PFSK-1 (cell line): ENCODE results near the gene NXPH4.

Experiments used
- FOXP2 ChIP-seq: optimal IDR thresholded peaks from 2 replicates; pipeline ENCODE3; 2011; ENCODE audit warnings: borderline replicate concordance, control low read depth, inconsistent platforms; ENCODE audit not compliant: insufficient read depth; ENCODE audit errors: extremely low read length, extremely low read depth
- POLR2AphosphoS5 ChIP-seq: IDR thresholded peaks from 2 replicates; pipeline ENCODE4 v1.6.1; 2012; ENCODE audit warnings: low read depth, mild to moderate bottlenecking, control low read depth, low read length, moderate library complexity
- REST ChIP-seq, 2 experiments: IDR thresholded peaks; 2 replicates each; pipeline versions ENCODE4 v1.6.1 to v1.8.0; 2011 to 2012; ENCODE audit warnings: low read depth in 2 of 2, low read length in 2 of 2, control low read depth in 1 of 2, inconsistent platforms in 1 of 2, mild to moderate bottlenecking in 1 of 2, moderate library complexity in 1 of 2; ENCODE audit not compliant: insufficient read depth in 1 of 2
- SIN3A ChIP-seq: IDR thresholded peaks from 2 replicates; pipeline ENCODE4 v1.6.1; 2012; ENCODE audit warnings: mild to moderate bottlenecking, low read length, moderate library complexity, borderline replicate concordance; ENCODE audit not compliant: insufficient read depth
- TAF1 ChIP-seq: IDR thresholded peaks from 2 replicates; pipeline ENCODE4 v1.6.1; 2012; ENCODE audit warnings: low read length, control low read depth, borderline replicate concordance; ENCODE audit not compliant: insufficient read depth

Gene NXPH4

DNA sequence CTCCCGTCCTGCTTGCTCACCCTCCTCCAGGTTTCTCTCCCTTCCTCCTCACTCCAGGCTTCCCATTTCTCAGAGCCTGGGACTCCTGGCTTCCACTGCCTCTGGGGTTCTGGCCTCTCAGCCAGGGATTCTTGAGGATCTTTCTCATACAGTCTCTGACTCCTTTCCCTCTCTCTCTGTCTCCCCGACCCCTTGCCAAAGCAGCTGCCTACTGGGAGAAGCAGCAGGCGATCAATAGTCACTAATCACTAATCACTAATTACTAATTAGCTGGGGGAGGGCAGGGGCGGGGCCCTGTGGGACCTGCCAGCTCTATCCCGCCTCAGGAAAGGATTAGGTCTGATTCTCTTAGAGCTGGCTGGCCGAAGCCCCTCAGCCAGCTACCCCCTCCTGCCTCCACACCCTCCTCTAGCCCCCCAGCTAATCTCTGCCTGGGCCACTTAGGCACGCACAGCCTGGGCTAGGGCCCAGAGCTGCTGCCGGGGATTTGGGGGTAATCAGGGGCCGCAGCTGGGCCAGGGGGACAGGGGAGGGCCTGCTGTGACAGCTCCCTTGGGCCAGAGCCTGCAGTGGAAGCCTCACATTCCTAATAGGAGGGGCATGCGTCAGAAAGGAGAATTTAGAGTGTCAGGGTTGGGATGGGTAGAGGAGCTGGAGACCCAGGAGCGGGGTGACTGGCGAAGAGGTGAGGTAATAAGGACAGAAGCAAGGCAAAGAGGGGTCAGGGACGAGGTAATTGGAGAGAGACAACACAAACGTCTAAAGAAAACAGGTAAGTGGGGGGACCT is 2.8 kb downstream of the NXPH4 start:
- TF ChIP-seq FOXP2 (no peak), REST (IDR thresholded peaks at IDR 0.05; ENCODE audit: insufficient read depth in 1 of 2, low read depth in 2 of 2, low read length in 2 of 2) (no peak), POLR2AphosphoS5 (no peak), TAF1 (no peak), SIN3A (no peak)

DNA sequence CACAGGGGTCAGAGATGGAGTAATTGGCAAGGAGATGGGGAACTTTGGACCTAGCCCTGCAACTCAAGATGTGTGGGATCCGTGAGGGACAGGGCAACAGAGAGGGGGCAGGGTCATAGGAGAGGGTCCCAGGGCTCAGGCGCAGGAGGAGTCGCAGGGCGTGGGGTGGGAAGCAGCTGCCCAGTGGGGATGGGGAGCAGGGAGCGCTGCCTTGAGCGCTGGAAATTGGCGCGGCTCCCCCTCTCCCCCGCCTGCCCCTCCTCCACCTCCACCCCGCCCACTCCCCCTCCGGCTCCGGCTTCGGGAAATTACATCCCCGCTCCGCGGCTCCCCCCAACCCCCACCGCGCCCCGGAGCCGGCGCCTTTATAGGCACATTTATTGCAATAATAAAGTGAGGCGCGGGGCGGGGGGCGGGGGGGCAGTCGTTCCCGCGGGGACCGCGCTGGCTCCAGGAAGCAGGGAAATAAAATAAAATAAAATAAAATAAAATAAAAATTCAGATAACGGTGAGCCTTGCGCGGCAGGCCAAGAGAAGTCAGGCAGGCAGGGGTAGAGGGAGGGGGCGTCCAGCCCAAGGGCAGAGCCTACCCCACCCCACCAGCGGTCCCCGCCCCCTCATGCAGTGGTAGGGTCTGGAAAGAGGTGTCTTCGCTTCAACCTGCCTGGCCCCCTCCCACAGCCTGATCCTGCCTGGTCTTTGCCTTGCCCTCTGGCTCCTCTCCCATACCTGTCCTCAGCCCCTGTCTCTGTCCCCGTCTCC is 3.6 kb downstream of the NXPH4 start:
- TF ChIP-seq SIN3A (no peak), FOXP2 (no peak), REST (IDR thresholded peaks at IDR 0.05; ENCODE audit: insufficient read depth in 1 of 2, low read depth in 2 of 2, low read length in 2 of 2) (no peak), POLR2AphosphoS5 (no peak), TAF1 (no peak)

DNA sequence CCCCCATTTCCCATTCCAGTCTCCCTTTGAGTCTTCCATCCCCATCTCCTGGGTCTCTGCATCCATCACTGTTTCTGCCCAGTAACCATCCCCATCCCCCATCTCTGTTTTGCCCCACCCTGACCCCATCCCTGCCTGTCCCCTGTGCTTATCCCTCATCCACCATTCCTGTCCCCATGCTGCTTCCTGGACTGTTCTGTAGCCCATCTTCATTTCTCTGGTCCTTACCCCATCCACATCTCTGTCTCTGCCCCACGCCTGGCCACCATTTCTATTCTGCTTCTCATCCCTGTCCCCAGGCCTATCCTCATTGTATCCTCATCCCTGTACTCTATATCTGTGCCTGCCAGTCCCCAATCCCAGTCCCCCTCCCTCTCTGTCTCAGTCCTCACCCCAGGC is 4.2 kb downstream of the NXPH4 start:
- TF ChIP-seq FOXP2 (no peak), REST (IDR thresholded peaks at IDR 0.05; ENCODE audit: insufficient read depth in 1 of 2, low read depth in 2 of 2, low read length in 2 of 2) (no peak), TAF1 (no peak), POLR2AphosphoS5 (no peak), SIN3A (no peak)

DNA sequence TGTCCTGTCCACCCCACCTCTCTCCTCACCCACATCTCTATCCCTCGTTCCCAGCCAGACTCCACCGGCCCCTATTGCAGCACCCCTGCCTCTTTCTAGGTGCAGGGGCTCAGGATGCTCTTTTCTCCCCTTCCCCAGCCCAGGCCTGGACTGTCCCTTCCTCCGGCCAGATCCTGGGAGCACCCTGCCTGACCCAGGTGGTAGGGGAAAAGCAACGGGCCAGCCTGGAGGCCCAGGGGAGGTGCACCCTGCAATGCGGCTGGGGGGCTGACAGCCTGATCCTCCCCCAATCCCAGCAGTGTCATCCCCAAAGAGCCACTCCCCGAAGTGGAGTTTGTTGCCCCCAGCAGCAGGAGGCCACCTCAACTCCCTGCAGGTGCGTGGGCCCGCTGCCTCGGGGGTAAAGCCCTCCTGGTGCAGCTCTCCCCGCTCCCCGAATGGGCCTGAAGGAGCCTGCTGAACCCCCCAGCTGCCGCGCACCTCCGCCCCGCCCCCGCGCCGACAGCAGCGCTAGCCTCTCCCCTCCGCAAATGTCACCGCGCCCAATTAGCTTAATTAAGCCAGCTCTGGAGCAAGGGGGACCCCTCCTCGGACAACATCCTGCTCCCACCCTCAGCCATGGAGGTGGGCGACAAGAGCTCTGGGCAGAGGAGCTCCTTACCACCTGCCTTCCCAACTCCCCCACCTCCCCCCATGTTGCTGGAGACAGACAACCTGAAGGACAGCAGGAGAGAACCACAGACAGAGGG is 4.7 kb downstream of the NXPH4 start:
- no peak for TF ChIP-seq SIN3A

DNA sequence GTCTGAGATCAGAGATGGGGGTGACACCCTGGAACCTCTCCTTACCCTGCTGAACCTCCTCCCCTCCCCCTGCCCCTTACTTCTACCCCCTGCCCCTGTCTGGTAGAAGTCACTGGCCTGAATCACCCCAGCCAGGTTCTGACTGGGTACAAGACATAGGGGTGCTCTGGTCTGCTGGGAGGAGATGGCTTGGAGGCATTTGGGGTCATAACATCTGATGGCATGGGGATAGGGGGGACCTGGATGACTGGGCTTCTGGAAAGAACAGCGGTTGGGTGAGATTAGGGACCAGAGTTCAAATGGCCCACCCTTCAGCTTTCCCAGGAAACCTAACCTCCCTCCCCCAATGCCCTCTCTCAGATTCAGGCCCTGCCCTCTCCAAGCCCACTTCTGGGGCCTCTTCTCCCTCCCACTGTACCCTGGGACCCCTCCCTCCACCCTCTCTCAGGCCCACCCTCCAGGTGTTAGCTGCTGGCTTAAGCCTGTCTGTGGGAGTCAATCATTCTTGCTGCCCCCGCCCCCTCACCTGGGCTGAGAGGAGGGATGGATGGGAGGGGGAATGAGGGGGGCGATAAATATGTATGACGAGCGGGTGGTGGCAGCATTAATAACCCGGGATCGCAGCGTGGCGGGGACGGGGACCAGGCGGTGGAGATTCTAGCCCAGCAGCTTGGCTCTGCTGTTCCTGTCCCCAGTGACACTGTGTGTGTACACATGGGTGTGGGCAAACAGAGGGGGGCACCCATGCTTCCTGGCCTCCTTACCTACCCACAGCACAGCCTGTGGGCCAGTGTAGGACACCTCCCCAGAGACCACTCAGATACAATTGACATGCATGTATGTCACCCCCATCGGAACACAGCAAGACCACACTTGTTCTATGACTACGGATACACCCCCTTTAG is 5.9 kb downstream of the NXPH4 start:
- TF ChIP-seq SIN3A (no peak), REST (IDR thresholded peaks at IDR 0.05; ENCODE audit: insufficient read depth in 1 of 2, low read depth in 2 of 2, low read length in 2 of 2) (no peak), FOXP2 (no peak), TAF1 (no peak), POLR2AphosphoS5 (no peak)
